Activated CD4-positive, CD25-positive, alpha-beta regulatory T cell (primary cell): ENCODE measurements around the gene THAP7.

Experiments
- DNase-seq, 4 experiments: peaks; one replicate each; lab custom pipeline; 2025; lab: John Stamatoyannopoulos, UW

THAP7 gene

GRCh38 chr22:21031545-21032036, 29.7 kb upstream of the THAP7 start:
- no peak for DNase-seq

- no peak for DNase-seq
Observed at GRCh38 chr22:21030621-21031544, 29.0 kb upstream of the THAP7 start.

- DNase-seq: no peak
Observed at GRCh38 chr22:21030032-21030431, 28.1 kb upstream of the THAP7 start.

- DNase-seq: no peak
Observed at GRCh38 chr22:21029486-21030025, 27.6 kb upstream of the THAP7 start.

GRCh38 chr22:21028277-21029251, 26.6 kb upstream of the THAP7 start:
- DNase-seq: no peak

- DNase-seq: no peak
Observed at GRCh38 chr22:21026783-21027692, 25.1 kb upstream of the THAP7 start.

- DNase-seq: no peak
Observed at GRCh38 chr22:21025763-21026755, 24.1 kb upstream of the THAP7 start.

GRCh38 chr22:21025266-21025665, 23.3 kb upstream of the THAP7 start:
- no peak for DNase-seq

- no peak for DNase-seq
Observed at GRCh38 chr22:21022955-21023614, 21.2 kb upstream of the THAP7 start.

- no peak for DNase-seq
Observed at GRCh38 chr22:21022507-21022906, 20.6 kb upstream of the THAP7 start.

GRCh38 chr22:21020802-21021429, 19.0 kb upstream of the THAP7 start:
- DNase-seq: no peak

- DNase-seq: no peak
Observed at GRCh38 chr22:21018314-21018713, 16.4 kb upstream of the THAP7 start.

GRCh38 chr22:21016644-21017420, 14.9 kb upstream of the THAP7 start:
- DNase-seq: no peak

- no peak for DNase-seq
Observed at GRCh38 chr22:21015466-21016006, 13.6 kb upstream of the THAP7 start.

- no peak for DNase-seq
Observed at GRCh38 chr22:21014726-21015465, 13.0 kb upstream of the THAP7 start, which contains the start of gene P2RX6. Gene P2RX6 (plus strand): TSS chr22:21015165. CDS start chr22:21015175, 10 bp downstream.

- DNase-seq: peak; percentile 55 to 77 (median 71)
Observed at GRCh38 chr22:21014202-21014725, 12.3 kb upstream of the THAP7 start.
